OCI-LY3 (cell line): Measurements from ENCODE around the gene MMEL1.

Source experiments
- H2AFZ ChIP-seq: fragments of 200-600, 300-600 bp; shearing (Covaris generic); 2 replicates; pipeline ENCODE4 v1.6.0; 2014; ENCODE audit warnings: antibody characterized with exemption, low read depth, low read length
- H3K27ac ChIP-seq: fragments of 200-600, 300-600 bp; sonication (generic); 2 replicates; pipeline ENCODE4 v1.5.1; 2014; ENCODE audit warnings: mild to moderate bottlenecking, low read length, moderate library complexity, mixed read lengths
- H3K27me3 ChIP-seq: fragments of 200-600, 300-600 bp; sonication (generic); 2 replicates; pipeline ENCODE4 v1.6.1; 2014; ENCODE audit warnings: low read depth, low read length, mixed read lengths
- H3K36me3 ChIP-seq: fragments of 200-600, 300-600 bp; sonication (generic); replicated peaks from 2 replicates; pipeline ENCODE3; 2014; ENCODE audit warnings: low read depth, low read length, mixed read lengths
- H3K4me1 ChIP-seq: fragments of 300-600, 200-600 bp; sonication (generic); 2 replicates; pipeline ENCODE4 v1.6.1; 2014; ENCODE audit warnings: low read length, mixed read lengths
- H3K4me2 ChIP-seq: fragments of 200-600, 300-600 bp; sonication (generic); 2 replicates; pipeline ENCODE4 v1.6.1; 2014; ENCODE audit warnings: low read length, mixed read lengths
- H3K4me3 ChIP-seq: fragments of 300-600, 200-600 bp; sonication (generic); 2 replicates; pipeline ENCODE4 v1.5.1; 2014; ENCODE audit warnings: antibody characterized with exemption, mild to moderate bottlenecking, low read length, moderate library complexity
- H3K79me2 ChIP-seq: fragments of 300-600, 200-600 bp; shearing (Covaris generic); 2 replicates; pipeline ENCODE4 v1.6.1; 2014; ENCODE audit warnings: mild to moderate bottlenecking, low read length, mixed read lengths
- H3K9ac ChIP-seq: fragments of 300-600, 200-600 bp; shearing (Covaris generic); 2 replicates; pipeline ENCODE4 v1.6.0; 2014; ENCODE audit warnings: mild to moderate bottlenecking, low read length, moderate library complexity
- H3K9me3 ChIP-seq: fragments of 200-600, 300-600 bp; shearing (Covaris generic); 2 replicates; pipeline ENCODE4 v1.6.1; 2014; ENCODE audit warnings: low read length, mixed read lengths; ENCODE audit not compliant: insufficient read depth
- H4K20me1 ChIP-seq: fragments of 200-600, 300-600 bp; sonication (generic); 2 replicates; pipeline ENCODE4 v1.6.1; 2016; ENCODE audit warnings: low read length, mixed read lengths; ENCODE audit not compliant: insufficient read depth
- EZH2phosphoT487 ChIP-seq: fragments of 200-600 bp; shearing (Covaris generic); IDR thresholded peaks from 2 replicates; pipeline ENCODE4 v1.6.1; 2018; ENCODE audit warnings: antibody characterized with exemption, mixed run types, low read depth
- TF ChIP-seq, protein P1 (sequence below): fragments of 200-600, 300-600 bp; sonication (generic); IDR thresholded peaks from 2 replicates; pipeline ENCODE4 v1.5.1; 2014; ENCODE audit warnings: antibody characterized with exemption, low read length, low read depth

The MMEL1 gene

DNA sequence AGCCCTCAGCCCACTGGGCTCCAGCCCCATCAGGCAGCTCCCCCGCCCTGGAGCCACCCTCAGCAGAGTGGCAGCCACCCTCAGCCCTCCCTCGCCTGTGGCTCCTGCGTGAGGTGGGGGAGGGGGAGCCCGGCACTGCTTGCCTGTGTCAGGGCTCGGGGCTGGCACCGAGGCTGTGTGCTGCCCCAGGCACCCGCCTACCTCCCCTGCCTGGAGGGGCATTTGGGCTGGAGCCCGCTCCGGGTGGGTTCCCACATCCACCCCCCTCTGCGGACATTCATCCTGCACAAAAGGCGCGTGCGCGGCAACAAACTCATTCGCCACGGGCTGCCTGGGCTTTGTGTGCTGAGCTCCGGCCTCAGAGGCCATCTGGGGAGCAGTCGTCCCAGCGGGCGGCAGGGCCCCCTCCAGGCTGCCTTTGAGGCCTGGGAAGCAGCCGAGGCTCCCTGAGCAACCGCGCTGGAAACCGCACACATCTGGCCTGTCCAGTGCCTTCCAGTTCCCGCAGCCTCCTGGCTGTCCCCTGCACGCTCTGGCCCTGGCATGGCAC lies 89.2 kb downstream of the MMEL1 start:
- H3K4me1 ChIP-seq = peaks cover 15% of the 10 kb centered on the region
- no peak overlapping the region for H2AFZ ChIP-seq
- H3K79me2 ChIP-seq = no peaks in the 10 kb centered on the region
- H3K4me2 ChIP-seq = no peak overlapping the region
- no peaks in the 10 kb centered on the region for H3K9me3 ChIP-seq
- H3K9ac ChIP-seq = no peak overlapping the region
- H3K4me3 ChIP-seq = no peak overlapping the region
- no peak overlapping the region for H3K27ac ChIP-seq
- TF ChIP-seq EZH2phosphoT487 = no peak
- TF ChIP-seq, protein P1, sequence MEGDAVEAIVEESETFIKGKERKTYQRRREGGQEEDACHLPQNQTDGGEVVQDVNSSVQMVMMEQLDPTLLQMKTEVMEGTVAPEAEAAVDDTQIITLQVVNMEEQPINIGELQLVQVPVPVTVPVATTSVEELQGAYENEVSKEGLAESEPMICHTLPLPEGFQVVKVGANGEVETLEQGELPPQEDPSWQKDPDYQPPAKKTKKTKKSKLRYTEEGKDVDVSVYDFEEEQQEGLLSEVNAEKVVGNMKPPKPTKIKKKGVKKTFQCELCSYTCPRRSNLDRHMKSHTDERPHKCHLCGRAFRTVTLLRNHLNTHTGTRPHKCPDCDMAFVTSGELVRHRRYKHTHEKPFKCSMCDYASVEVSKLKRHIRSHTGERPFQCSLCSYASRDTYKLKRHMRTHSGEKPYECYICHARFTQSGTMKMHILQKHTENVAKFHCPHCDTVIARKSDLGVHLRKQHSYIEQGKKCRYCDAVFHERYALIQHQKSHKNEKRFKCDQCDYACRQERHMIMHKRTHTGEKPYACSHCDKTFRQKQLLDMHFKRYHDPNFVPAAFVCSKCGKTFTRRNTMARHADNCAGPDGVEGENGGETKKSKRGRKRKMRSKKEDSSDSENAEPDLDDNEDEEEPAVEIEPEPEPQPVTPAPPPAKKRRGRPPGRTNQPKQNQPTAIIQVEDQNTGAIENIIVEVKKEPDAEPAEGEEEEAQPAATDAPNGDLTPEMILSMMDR = no peak
- no peaks in the 10 kb centered on the region for H3K36me3 ChIP-seq
- H3K27me3 ChIP-seq = no peaks in the 10 kb centered on the region
- no peaks in the 10 kb centered on the region for H4K20me1 ChIP-seq

GRCh38 chr1:2542246-2542915 lies 90.4 kb downstream of the MMEL1 start:
- Histone ChIP-seq H3K27me3 (no peaks in the 10 kb centered on the region), H2AFZ (no peak overlapping the region), H3K4me1 (peaks cover 4% of the 10 kb centered on the region; the same call in 1 of the 2 replicates), H3K9me3 (no peaks in the 10 kb centered on the region), H4K20me1 (no peaks in the 10 kb centered on the region), H3K4me3 (no peak overlapping the region), H3K27ac (no peak overlapping the region), H3K36me3 (no peaks in the 10 kb centered on the region), H3K4me2 (no peak overlapping the region), H3K79me2 (no peaks in the 10 kb centered on the region), H3K9ac (no peak overlapping the region)
- TF ChIP-seq, protein P1 = no peak
- no peak for TF ChIP-seq EZH2phosphoT487

DNA sequence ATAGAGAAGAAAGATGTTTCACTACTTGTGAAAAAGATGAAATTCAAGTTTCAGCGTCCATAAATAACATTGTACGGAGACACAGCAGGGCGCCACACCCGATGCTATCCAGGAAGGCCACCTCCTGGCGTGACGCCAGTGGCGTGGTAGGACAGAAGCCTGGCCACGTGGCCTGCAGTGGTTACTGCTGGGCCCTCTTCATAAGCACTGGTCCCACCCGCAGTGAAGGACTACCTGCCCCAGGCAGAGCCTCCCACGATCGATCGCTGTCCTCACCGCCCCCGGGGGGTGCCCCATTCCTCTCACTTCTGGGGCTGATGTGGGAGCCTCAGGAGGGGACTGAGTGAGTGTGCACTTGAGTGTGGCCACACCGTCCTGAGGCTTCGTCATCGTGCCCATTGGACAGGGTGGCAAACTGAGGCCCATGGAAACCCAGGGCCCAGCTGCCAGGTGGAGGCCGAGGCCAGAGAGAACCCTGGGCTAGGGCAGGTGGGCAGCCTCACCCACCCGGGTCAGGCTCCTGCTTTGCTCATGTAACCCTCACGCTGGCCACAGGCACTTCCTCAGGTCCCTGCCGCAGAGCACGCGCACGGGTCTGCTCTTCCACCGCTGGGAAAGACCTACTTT lies 91.1 kb downstream of the MMEL1 start:
- H3K9me3 ChIP-seq = no peaks in the 10 kb centered on the region
- H3K27ac ChIP-seq = no peak overlapping the region
- H3K79me2 ChIP-seq = no peaks in the 10 kb centered on the region
- no peaks in the 10 kb centered on the region for H3K27me3 ChIP-seq
- H3K36me3 ChIP-seq = no peaks in the 10 kb centered on the region
- no peak overlapping the region for H3K4me2 ChIP-seq
- no peak overlapping the region for H2AFZ ChIP-seq
- H3K4me3 ChIP-seq = no peak overlapping the region
- H4K20me1 ChIP-seq = no peaks in the 10 kb centered on the region
- no peak overlapping the region for H3K9ac ChIP-seq
- H3K4me1 ChIP-seq = peaks cover 4% of the 10 kb centered on the region; the same call in 1 of the 2 replicates
- TF ChIP-seq, protein P1 = no peak
- no peak for TF ChIP-seq EZH2phosphoT487

DNA sequence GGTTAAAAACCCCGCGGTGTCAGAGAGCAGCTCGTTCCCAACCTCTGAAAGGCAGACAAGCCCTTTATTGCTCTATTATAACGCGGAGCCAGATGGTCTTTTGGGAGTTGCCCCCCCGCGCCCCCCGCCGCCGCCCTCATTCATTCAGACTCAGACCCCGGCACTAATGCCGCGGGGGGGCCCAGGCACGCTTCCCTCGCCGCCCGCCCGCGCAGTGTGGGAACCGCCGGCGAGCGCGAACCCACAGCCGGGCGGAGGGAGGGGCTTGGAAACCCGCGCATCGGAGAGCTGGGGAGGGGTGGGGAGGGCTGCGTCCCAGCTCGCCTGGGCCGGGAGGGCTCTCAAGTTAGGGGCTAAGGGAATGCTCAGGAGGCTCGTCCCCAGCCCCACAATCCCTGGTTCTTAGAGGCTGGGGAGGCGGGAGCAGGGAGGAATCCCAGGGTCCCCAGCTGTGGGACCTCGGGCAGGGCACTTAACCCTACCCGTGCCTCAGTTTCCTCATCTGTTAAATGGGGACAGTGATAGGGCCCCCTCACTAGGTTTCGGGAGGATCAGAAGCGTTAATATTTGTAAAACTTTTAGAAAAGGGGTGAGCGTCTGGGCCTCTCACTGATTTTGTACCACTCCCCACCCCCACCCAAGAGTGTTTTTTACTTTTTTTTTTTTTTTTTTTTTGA lies 91.9 kb downstream of the MMEL1 start:
- Histone ChIP-seq H3K36me3 (no peaks in the 10 kb centered on the region), H4K20me1 (no peaks in the 10 kb centered on the region), H3K9me3 (no peaks in the 10 kb centered on the region), H3K4me2 (no peak overlapping the region), H3K9ac (no peak overlapping the region), H3K4me1 (peaks cover 4% of the 10 kb centered on the region; the same call in 1 of the 2 replicates), H2AFZ (no peak overlapping the region), H3K27me3 (no peaks in the 10 kb centered on the region), H3K27ac (no peak overlapping the region), H3K4me3 (no peak overlapping the region), H3K79me2 (no peaks in the 10 kb centered on the region)
- TF ChIP-seq EZH2phosphoT487 = no peak
- TF ChIP-seq, protein P1 = no peak
